BLaER1 treated with 17β-estradiol and CSF1 and Interleukin-3, amounts not matched to agents 10 nM and 100 nM (cell line): Measurements from ENCODE around the gene BCAS3.

Experiments used
- H3K27ac ChIP-seq, 11 experiments: shearing (Covaris generic); formaldehyde crosslinking; 2 replicates each; pipeline ENCODE4 v1.8.1; 2022
- H3K27me3 ChIP-seq, 11 experiments: shearing (Covaris generic); formaldehyde crosslinking; 2 replicates each; pipeline ENCODE4 v1.8.1; 2022
- H3K36me3 ChIP-seq, 11 experiments: shearing (Covaris generic); formaldehyde crosslinking; 2 replicates each; pipeline ENCODE4 v1.8.1; 2022
- H3K4me1 ChIP-seq, 10 experiments: shearing (Covaris generic); formaldehyde crosslinking; 2 replicates each; pipeline ENCODE4 v1.8.1; 2022
- H3K4me2 ChIP-seq, 11 experiments: shearing (Covaris generic); formaldehyde crosslinking; 2 replicates each; pipeline ENCODE4 v1.8.1; 2022
- H3K4me3 ChIP-seq, 10 experiments: shearing (Covaris generic); formaldehyde crosslinking; 2 replicates each; pipeline ENCODE4 v1.8.1; 2022
- H3K9ac ChIP-seq, 11 experiments: shearing (Covaris generic); formaldehyde crosslinking; 2 replicates each; pipeline ENCODE4 v1.8.1; 2022
- H3K9me3 ChIP-seq, 11 experiments: shearing (Covaris generic); formaldehyde crosslinking; replicated peaks in 1 of 11; 2 replicates each; pipeline ENCODE4 v1.8.1; 2022
- H4K20me1 ChIP-seq, 11 experiments: shearing (Covaris generic); formaldehyde crosslinking; 2 replicates each; pipeline ENCODE4 v1.8.1; 2022
- Cebpa-rat ChIP-seq, 11 experiments: shearing (Covaris generic); IDR thresholded peaks; 2 replicates each; pipeline ENCODE4 v1.8.1; 2022

BCAS3 gene

DNA sequence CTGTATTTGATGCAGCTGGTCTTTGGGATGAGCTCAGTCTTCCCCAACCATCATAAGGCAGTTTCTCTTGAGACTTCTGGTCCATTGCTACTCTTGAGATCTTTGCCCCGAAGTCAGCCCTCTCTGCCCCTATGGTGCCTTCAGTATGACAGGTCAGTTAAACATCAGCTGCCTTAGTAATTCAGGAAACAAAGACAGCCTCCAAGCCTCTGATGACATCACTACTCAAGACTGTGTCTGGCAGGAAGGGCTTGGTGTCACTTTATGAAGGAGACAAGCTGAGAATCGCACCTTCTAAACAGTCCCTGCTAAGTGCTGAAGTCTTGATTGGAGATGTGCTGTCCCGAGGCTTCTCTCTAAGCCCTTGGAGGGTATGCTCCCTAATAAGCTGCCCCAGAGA is 617.1 kb downstream of the BCAS3 start:
- H3K27ac ChIP-seq, result no peak overlapping the region

DNA sequence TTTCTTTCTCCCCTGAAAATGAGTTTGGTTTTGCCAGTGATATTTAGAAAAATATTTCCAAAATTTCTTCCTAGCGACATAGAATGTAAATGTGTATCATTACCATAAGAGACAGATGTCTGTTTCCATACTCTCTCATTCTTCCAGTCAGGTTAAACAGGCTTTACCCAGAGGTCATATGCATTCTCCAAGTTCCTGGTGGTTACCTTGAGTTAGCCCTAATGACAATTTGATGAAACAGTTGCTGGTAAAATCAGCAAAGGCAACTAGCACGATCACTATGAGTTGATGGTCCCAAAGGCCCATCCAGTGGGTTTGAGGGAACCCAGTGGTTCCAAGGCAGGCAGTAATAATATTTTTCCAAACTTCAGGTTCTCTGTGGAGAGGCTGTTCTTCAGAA is 618.4 kb downstream of the BCAS3 start:
- Histone ChIP-seq H3K36me3 (no peaks in the 10 kb centered on the region), H3K4me3 (no peak overlapping the region), H3K4me1 (no peaks in the 10 kb centered on the region), H3K27me3 (no peaks in the 10 kb centered on the region), H3K4me2 (no peak overlapping the region), H3K9ac (no peak overlapping the region), H3K9me3 (no peaks in the 10 kb centered on the region), H4K20me1 (no peaks in the 10 kb centered on the region), H3K27ac (no peak overlapping the region)
- TF ChIP-seq Cebpa-rat (IDR thresholded peaks at IDR 0.05), result no peak

More for the DNA sequence above, 617.1 kb downstream of the BCAS3 start:
- H3K27me3 ChIP-seq, result no peaks in the 10 kb centered on the region
- TF ChIP-seq Cebpa-rat (IDR thresholded peaks at IDR 0.05), result no peak
- no peaks in the 10 kb centered on the region for H4K20me1 ChIP-seq
- H3K4me2 ChIP-seq, result no peak overlapping the region
- H3K9ac ChIP-seq, result no peak overlapping the region
- H3K4me3 ChIP-seq, result no peak overlapping the region
- no peaks in the 10 kb centered on the region for H3K9me3 ChIP-seq
- H3K4me1 ChIP-seq, result no peaks in the 10 kb centered on the region
- H3K36me3 ChIP-seq, result no peaks in the 10 kb centered on the region

- no peak overlapping the region for H3K4me2 ChIP-seq
- no peak overlapping the region for H3K4me3 ChIP-seq
- H3K27me3 ChIP-seq, result no peaks in the 10 kb centered on the region
- H3K9ac ChIP-seq, result no peak overlapping the region
- H3K4me1 ChIP-seq, result no peaks in the 10 kb centered on the region
- H3K27ac ChIP-seq, result no peak overlapping the region
- no peak for TF ChIP-seq Cebpa-rat (IDR thresholded peaks at IDR 0.05)
- no peaks in the 10 kb centered on the region for H3K36me3 ChIP-seq
- no peaks in the 10 kb centered on the region for H4K20me1 ChIP-seq
- H3K9me3 ChIP-seq, result no peaks in the 10 kb centered on the region
These were observed 622.2 kb downstream of the BCAS3 start for GRCh38 chr17:61299517-61300513.

- Histone ChIP-seq H3K36me3 (no peaks in the 10 kb centered on the region), H3K4me3 (no peak overlapping the region), H3K4me1 (no peaks in the 10 kb centered on the region), H4K20me1 (no peaks in the 10 kb centered on the region), H3K27me3 (no peaks in the 10 kb centered on the region), H3K27ac (no peak overlapping the region), H3K9ac (no peak overlapping the region), H3K4me2 (no peak overlapping the region), H3K9me3 (no peaks in the 10 kb centered on the region)
- TF ChIP-seq Cebpa-rat (IDR thresholded peaks at IDR 0.05), result no peak
These were observed 625.5 kb downstream of the BCAS3 start for GRCh38 chr17:61302953-61303816.

DNA sequence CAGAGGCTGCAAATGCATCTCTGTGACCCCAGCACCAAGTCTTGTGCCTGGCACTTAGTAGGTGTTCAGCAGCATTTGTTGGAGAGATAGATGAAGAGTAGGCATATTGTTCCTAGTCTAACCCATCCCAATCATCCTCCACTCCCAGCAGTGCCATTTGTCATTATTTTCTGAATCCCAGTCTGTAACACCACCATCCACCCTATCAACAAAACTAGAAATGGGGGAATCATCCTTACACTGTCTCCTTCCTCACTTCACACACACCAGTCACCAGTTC is 626.1 kb downstream of the BCAS3 start:
- no peaks in the 10 kb centered on the region for H3K36me3 ChIP-seq
- no peak for TF ChIP-seq Cebpa-rat (IDR thresholded peaks at IDR 0.05)
- no peak overlapping the region for H3K4me2 ChIP-seq
- no peak overlapping the region for H3K27ac ChIP-seq
- H4K20me1 ChIP-seq, result no peaks in the 10 kb centered on the region
- no peak overlapping the region for H3K4me3 ChIP-seq
- H3K27me3 ChIP-seq, result no peaks in the 10 kb centered on the region
- no peaks in the 10 kb centered on the region for H3K4me1 ChIP-seq
- no peaks in the 10 kb centered on the region for H3K9me3 ChIP-seq
- no peak overlapping the region for H3K9ac ChIP-seq

DNA sequence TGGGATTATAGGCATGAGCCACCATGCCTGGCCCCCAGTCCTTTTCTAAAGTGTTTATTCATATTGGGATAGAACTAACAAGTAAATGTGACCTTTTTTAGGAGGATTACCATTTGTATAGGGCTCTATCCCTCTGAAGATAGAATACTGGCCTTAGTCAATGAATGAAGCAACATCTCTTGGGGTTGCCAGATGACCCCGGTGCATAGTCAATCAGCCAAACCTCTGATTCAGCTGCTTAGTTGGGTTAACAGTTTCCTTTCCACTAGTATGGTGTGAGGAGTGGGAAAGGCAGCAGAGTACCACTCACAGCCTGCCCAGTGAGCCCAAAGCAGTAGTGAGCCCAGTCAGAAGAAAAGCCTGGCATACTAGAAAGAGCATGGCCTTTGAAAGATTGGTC is 627.4 kb downstream of the BCAS3 start:
- no peak for TF ChIP-seq Cebpa-rat (IDR thresholded peaks at IDR 0.05)
- no peak overlapping the region for H3K4me2 ChIP-seq
- H3K36me3 ChIP-seq, result no peaks in the 10 kb centered on the region
- no peak overlapping the region for H3K4me3 ChIP-seq
- no peak overlapping the region for H3K9ac ChIP-seq
- no peaks in the 10 kb centered on the region for H3K9me3 ChIP-seq
- no peak overlapping the region for H3K27ac ChIP-seq
- H4K20me1 ChIP-seq, result no peaks in the 10 kb centered on the region
- H3K27me3 ChIP-seq, result no peaks in the 10 kb centered on the region
- no peaks in the 10 kb centered on the region for H3K4me1 ChIP-seq

GRCh38 chr17:61306003-61306402 is 628.4 kb downstream of the BCAS3 start:
- H3K27me3 ChIP-seq, result no peaks in the 10 kb centered on the region
- no peaks in the 10 kb centered on the region for H3K36me3 ChIP-seq
- no peak overlapping the region for H3K9ac ChIP-seq
- H4K20me1 ChIP-seq, result no peaks in the 10 kb centered on the region
- H3K4me2 ChIP-seq, result no peak overlapping the region
- TF ChIP-seq Cebpa-rat (IDR thresholded peaks at IDR 0.05), result no peak
- H3K9me3 ChIP-seq, result no peaks in the 10 kb centered on the region
- no peaks in the 10 kb centered on the region for H3K4me1 ChIP-seq
- no peak overlapping the region for H3K27ac ChIP-seq
- no peak overlapping the region for H3K4me3 ChIP-seq

- Histone ChIP-seq H3K9ac (no peak overlapping the region), H4K20me1 (no peaks in the 10 kb centered on the region), H3K4me1 (no peaks in the 10 kb centered on the region), H3K27me3 (no peaks in the 10 kb centered on the region), H3K4me2 (no peak overlapping the region), H3K4me3 (no peak overlapping the region), H3K36me3 (no peaks in the 10 kb centered on the region), H3K9me3 (no peaks in the 10 kb centered on the region), H3K27ac (no peak overlapping the region)
- TF ChIP-seq Cebpa-rat (IDR thresholded peaks at IDR 0.05), result no peak
These were observed 630.5 kb downstream of the BCAS3 start for GRCh38 chr17:61307905-61308886.
